Stimulated activated CD8-positive, alpha-beta memory T cell treated with anti-CD3 and anti-CD28 coated beads, Interleukin-2, amount 100 ng/mL, for 1 hour (primary cell): ENCODE results near the gene ZNF792.
"Not testable (repeated sequence)": the region's sequence is repeated elsewhere in the genome, so short reads cannot be mapped to it uniquely, and the experiment has no call there.

Experiments
- DNase-seq, 2 donors: peaks; one replicate each; pipeline ENCODE4 v3.0.0-alpha.2; 2020; ENCODE audit warnings: low read depth in 2 of 2

The ZNF792 gene

GRCh38 chr19:34970185-34970780 is 6.3 kb upstream of the ZNF792 start:
- DNase-seq, result not testable (repeated sequence)

- DNase-seq, result no peak
Observed at GRCh38 chr19:34969721-34970120, 5.7 kb upstream of the ZNF792 start.

- no peak for DNase-seq
Observed at GRCh38 chr19:34967551-34967950, 3.5 kb upstream of the ZNF792 start.

GRCh38 chr19:34965505-34965904 is 1.5 kb upstream of the ZNF792 start:
- DNase-seq, result not testable (repeated sequence)

- no peak for DNase-seq
Observed at GRCh38 chr19:34964598-34964997, 569 bp upstream of the ZNF792 start.

GRCh38 chr19:34962687-34963572 is 1.1 kb downstream of the ZNF792 start:
- no peak for DNase-seq

- no peak for DNase-seq
Observed at GRCh38 chr19:34961775-34962686, 2.0 kb downstream of the ZNF792 start.

GRCh38 chr19:34960940-34961679 is 2.9 kb downstream of the ZNF792 start:
- DNase-seq, result no peak

- DNase-seq, result no peak
Observed at GRCh38 chr19:34960103-34960805, 3.8 kb downstream of the ZNF792 start.

- DNase-seq, result no peak
Observed at GRCh38 chr19:34959021-34959420, 5.0 kb downstream of the ZNF792 start.

- no peak for DNase-seq
Observed at GRCh38 chr19:34957830-34958751, 5.9 kb downstream of the ZNF792 start.

- no peak for DNase-seq
Observed at GRCh38 chr19:34953092-34953491, 10.9 kb downstream of the ZNF792 start.

GRCh38 chr19:34943861-34944573 is 20.0 kb downstream of the ZNF792 start:
- no peak for DNase-seq

- DNase-seq, result no peak
Observed at GRCh38 chr19:34938886-34939285, 25.1 kb downstream of the ZNF792 start.

GRCh38 chr19:34936184-34936583 is 27.8 kb downstream of the ZNF792 start:
- no peak for DNase-seq

GRCh38 chr19:34932494-34932893 is 31.5 kb downstream of the ZNF792 start:
- DNase-seq, result no peak

GRCh38 chr19:34926685-34927375 is 37.2 kb downstream of the ZNF792 start, which contains the start of gene ZNF30:
Gene ZNF30 (plus strand): TSS chr19:34926903. CDS start chr19:34929948, 3,045 bp downstream.
- peak; percentile 52 to 74 for DNase-seq

GRCh38 chr19:34926361-34926684 is 37.7 kb downstream of the ZNF792 start:
- no peak for DNase-seq
